KMS-11 (cell line): Measurements from ENCODE around the gene CNP.
"Not testable (repeated sequence)": the region's sequence is repeated elsewhere in the genome, so short reads cannot be mapped to it uniquely, and the experiment has no call there.

ENCODE experiments used
- H2AFZ ChIP-seq: fragments of 200-600 bp; sonication (generic); 2 replicates; pipeline ENCODE4 v1.6.1; 2016; ENCODE audit warnings: antibody characterized with exemption, mixed run types, low read depth
- H3K27ac ChIP-seq: fragments of 200-600 bp; sonication (generic); 2 replicates; pipeline ENCODE4 v1.6.1; 2016; ENCODE audit warnings: mild to moderate bottlenecking, mixed run types
- H3K27me3 ChIP-seq: fragments of 200-600 bp; sonication (generic); 2 replicates; pipeline ENCODE4 v1.6.1; 2017; ENCODE audit warnings: mild to moderate bottlenecking, low read depth, mixed run types, moderate library complexity; ENCODE audit not compliant: insufficient read depth
- H3K36me3 ChIP-seq: fragments of 200-600 bp; sonication (generic); 2 replicates; pipeline ENCODE4 v1.6.1; 2017; ENCODE audit warnings: mild to moderate bottlenecking, mixed run types; ENCODE audit not compliant: insufficient read depth
- H3K4me1 ChIP-seq: fragments of 200-600 bp; sonication (generic); 2 replicates; pipeline ENCODE4 v1.6.1; 2016; ENCODE audit warnings: mild to moderate bottlenecking, low read depth, mixed run types; ENCODE audit not compliant: poor library complexity, severe bottlenecking
- H3K4me2 ChIP-seq: fragments of 200-600 bp; sonication (generic); 2 replicates; pipeline ENCODE4 v1.7.0; 2016; ENCODE audit warnings: mild to moderate bottlenecking, mixed run types
- H3K4me3 ChIP-seq: fragments of 200-600 bp; sonication (generic); IDR thresholded peaks from 2 replicates; pipeline ENCODE4 v1.6.1; 2017; ENCODE audit warnings: low read depth, low read length, mixed read lengths; ENCODE audit not compliant: insufficient read depth
- H3K79me2 ChIP-seq: fragments of 200-600 bp; sonication (generic); 2 replicates; pipeline ENCODE4 v1.6.1; 2016; ENCODE audit warnings: low read depth, mixed run types; ENCODE audit not compliant: insufficient read depth
- H3K9ac ChIP-seq: fragments of 200-600 bp; sonication (generic); 2 replicates; pipeline ENCODE4 v1.6.1; 2016; ENCODE audit warnings: mild to moderate bottlenecking, mixed run types
- H4K20me1 ChIP-seq: fragments of 200-600 bp; sonication (generic); 2 replicates; pipeline ENCODE4 v1.6.1; 2016; ENCODE audit warnings: mild to moderate bottlenecking, mixed run types; ENCODE audit not compliant: insufficient read depth
- TF ChIP-seq, protein P1 (sequence below): fragments of 200-600 bp; sonication (generic); conservative IDR thresholded peaks from 2 replicates; pipeline ENCODE4 v1.6.1; 2017; ENCODE audit warnings: low read depth, mild to moderate bottlenecking, antibody characterized with exemption, low read length, moderate library complexity, mixed read lengths

CNP gene

DNA sequence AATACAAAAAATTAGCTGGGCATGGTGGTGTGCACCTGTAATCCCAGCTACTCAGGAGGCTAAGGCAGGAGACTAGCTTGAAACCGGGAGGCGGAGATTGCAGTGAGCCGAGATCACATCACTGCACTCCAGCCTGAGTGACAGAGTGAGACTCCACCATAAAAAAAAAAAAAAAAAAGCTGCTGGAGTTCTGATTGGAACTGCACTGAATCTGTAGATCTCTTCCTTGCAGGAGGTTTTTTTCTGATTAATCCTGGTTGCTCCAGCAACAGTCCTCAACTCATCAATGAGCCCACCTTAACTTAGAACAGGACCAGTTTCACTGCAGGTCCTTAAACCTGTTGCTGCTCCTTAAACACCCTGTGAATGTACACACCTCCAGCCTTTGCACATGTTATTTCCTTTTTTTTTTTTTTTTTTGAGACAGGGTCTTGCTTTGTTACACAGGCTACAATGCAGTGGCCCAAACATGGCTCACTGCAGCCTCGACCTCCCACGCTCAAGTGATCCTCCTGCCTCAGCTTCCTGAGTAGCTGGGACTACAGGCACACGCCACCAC, 37.8 kb upstream of the CNP start:
- no peak overlapping the region for H2AFZ ChIP-seq
- H3K4me1 ChIP-seq: peaks cover 22% of the 10 kb centered on the region
- TF ChIP-seq, protein P1, sequence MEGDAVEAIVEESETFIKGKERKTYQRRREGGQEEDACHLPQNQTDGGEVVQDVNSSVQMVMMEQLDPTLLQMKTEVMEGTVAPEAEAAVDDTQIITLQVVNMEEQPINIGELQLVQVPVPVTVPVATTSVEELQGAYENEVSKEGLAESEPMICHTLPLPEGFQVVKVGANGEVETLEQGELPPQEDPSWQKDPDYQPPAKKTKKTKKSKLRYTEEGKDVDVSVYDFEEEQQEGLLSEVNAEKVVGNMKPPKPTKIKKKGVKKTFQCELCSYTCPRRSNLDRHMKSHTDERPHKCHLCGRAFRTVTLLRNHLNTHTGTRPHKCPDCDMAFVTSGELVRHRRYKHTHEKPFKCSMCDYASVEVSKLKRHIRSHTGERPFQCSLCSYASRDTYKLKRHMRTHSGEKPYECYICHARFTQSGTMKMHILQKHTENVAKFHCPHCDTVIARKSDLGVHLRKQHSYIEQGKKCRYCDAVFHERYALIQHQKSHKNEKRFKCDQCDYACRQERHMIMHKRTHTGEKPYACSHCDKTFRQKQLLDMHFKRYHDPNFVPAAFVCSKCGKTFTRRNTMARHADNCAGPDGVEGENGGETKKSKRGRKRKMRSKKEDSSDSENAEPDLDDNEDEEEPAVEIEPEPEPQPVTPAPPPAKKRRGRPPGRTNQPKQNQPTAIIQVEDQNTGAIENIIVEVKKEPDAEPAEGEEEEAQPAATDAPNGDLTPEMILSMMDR: no peak
- H3K79me2 ChIP-seq: no peaks in the 10 kb centered on the region; the same call in 1 of the 2 replicates
- no peak overlapping the region for H3K27ac ChIP-seq
- no peaks in the 10 kb centered on the region for H3K36me3 ChIP-seq
- peak overlapping the region; percentile 75; the same call in 1 of the 2 replicates for H3K4me2 ChIP-seq
- H3K9ac ChIP-seq: no peak overlapping the region
- H3K27me3 ChIP-seq: no peaks in the 10 kb centered on the region
- no peaks in the 10 kb centered on the region for H4K20me1 ChIP-seq
- no peak overlapping the region for H3K4me3 ChIP-seq

- no peaks in the 10 kb centered on the region for H3K36me3 ChIP-seq
- H3K27me3 ChIP-seq: no peaks in the 10 kb centered on the region
- H3K4me2 ChIP-seq: peak within 1 kb of the TSS; percentile 75
- TF ChIP-seq, protein P1: no peak; the same call in 1 of the 2 replicates
- H3K4me3 ChIP-seq: peak within 1 kb of the TSS; percentile 31
- H3K4me1 ChIP-seq: peaks cover 22% of the 10 kb centered on the region
- H3K79me2 ChIP-seq: no peaks in the 10 kb centered on the region; the same call in 1 of the 2 replicates
- peak within 1 kb of the TSS; percentile 48 for H3K27ac ChIP-seq
- peak within 1 kb of the TSS; percentile 80 for H2AFZ ChIP-seq
- peak within 1 kb of the TSS; percentile 54; the same call in 1 of the 2 replicates for H3K9ac ChIP-seq
- H4K20me1 ChIP-seq: no peaks in the 10 kb centered on the region
These were observed 36.4 kb upstream of the CNP start, which contains the start of gene ODAD4 for GRCh38 chr17:41930009-41930832. Gene ODAD4 (plus strand): TSS chr17:41930617. CDS start chr17:41930724, 107 bp downstream.

- Histone ChIP-seq H2AFZ (peak overlapping the region; percentile 80), H3K9ac (peak overlapping the region; percentile 54; the same call in 1 of the 2 replicates)
These were observed 35.8 kb upstream of the CNP start for GRCh38 chr17:41930833-41931156.

GRCh38 chr17:41931715-41932114, 34.9 kb upstream of the CNP start:
- not testable (repeated sequence) for H3K4me3 ChIP-seq, H3K79me2 ChIP-seq, H2AFZ ChIP-seq, H3K9ac ChIP-seq, H3K36me3 ChIP-seq, H4K20me1 ChIP-seq, H3K27ac ChIP-seq, H3K27me3 ChIP-seq, H3K4me2 ChIP-seq
- peaks cover 29% of the 10 kb centered on the region for H3K4me1 ChIP-seq

More at GRCh38 chr17:41930833-41931156, 35.8 kb upstream of the CNP start:
- Histone ChIP-seq H3K4me1 (peaks cover 22% of the 10 kb centered on the region), H3K27ac (peak overlapping the region; percentile 48; the same call in 1 of the 2 replicates), H3K4me2 (peak overlapping the region; percentile 75; the same call in 1 of the 2 replicates)
- not testable (repeated sequence) for H3K36me3 ChIP-seq, H3K4me3 ChIP-seq, H4K20me1 ChIP-seq, H3K27me3 ChIP-seq, H3K79me2 ChIP-seq

DNA sequence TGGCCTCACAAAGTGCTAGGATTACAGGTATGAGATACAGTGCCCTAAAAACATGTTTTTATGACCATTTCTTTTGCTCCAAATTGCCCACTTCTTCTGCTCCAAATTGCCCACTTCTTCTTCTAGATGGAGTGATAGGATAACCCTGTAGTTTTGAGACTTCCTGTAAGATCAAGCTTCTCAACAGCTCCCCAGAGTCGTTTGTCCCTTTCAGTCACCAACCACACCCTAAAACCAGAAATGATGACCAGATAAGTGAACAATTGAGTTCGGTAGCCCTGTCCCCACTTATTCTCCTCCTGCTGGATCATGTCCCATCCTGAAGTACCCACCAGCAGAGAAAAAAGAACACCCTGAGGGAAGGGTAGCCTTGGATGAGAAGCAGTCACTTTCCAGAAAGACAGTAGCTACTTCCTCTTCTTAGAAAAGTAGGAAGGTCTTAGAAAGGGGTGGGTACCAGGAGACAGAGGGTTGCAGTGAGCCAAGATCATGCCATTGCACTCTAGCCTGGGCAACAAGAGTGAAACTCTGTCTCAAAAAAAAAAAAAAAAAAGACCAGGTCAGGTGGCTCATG, 33.7 kb upstream of the CNP start:
- H2AFZ ChIP-seq: no peak overlapping the region; the same call in 1 of the 2 replicates
- no peaks in the 10 kb centered on the region for H4K20me1 ChIP-seq
- peaks cover 41% of the 10 kb centered on the region for H3K4me1 ChIP-seq
- no peak overlapping the region for H3K4me2 ChIP-seq
- no peak overlapping the region for H3K9ac ChIP-seq
- H3K27ac ChIP-seq: no peak overlapping the region
- H3K27me3 ChIP-seq: no peaks in the 10 kb centered on the region
- no peaks in the 10 kb centered on the region; the same call in 1 of the 2 replicates for H3K79me2 ChIP-seq
- no peaks in the 10 kb centered on the region for H3K36me3 ChIP-seq
- TF ChIP-seq, protein P1: no peak
- H3K4me3 ChIP-seq: no peak overlapping the region
